ENCODE results near the gene MBTPS2.
A peak's percentile ranks its signal among the peaks of the same experiment; 100 is the strongest.

Gene MBTPS2

DNA sequence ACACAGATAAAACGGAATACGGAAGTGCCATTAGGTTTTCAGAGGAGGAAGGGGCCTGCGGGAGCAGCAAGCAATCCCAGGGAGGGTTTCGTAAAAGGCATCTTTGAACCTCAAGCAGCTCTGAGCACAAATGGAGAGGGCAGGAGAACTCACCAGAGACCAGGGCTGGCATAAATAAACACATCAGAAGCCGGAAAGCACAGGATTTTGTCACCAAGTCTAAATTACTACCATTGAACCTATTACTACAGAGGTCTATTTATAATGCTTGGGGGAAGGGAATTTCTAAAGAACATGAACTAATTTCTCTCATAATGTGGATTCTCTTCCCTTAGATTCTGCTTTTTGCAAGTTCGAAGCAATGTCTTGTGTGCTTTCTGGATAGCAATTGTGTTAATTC lies 39.6 kb upstream of the MBTPS2 start (continued):
- TF ChIP-seq ZNF174 (tag by site-specific recombination; IDR thresholded peaks at IDR 0.05) = no peak

DNA sequence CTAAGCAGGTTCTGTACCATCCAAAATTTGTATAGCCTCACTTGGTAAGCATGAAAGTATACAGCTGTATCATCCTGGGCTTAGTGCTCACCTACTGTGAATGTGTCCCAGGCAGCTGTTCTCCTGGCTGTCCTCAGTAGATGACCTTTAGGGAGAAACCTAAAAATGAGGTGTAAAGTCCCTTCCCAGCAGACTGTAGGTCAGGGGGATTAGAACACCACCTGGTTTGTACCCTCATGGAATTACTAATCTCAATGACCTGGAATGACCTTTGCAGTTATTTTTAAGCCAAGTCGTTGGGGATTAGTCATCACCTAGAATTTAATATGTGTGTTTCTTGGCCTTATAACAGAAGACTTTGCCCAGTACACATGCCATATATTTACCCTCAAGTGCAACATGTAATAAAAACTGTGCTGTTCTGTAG lies 39.1 kb upstream of the MBTPS2 start:
- Histone ChIP-seq H3K36me3 (ENCODE audit: control insufficient read depth in 2 of 2, insufficient read depth in 1 of 2, low read length in 2 of 2) (no peaks in the 10 kb centered on the region), H3K9me3 (ENCODE audit: control insufficient read depth, insufficient read depth, low read depth, low read length) (no peaks in the 10 kb centered on the region), H3K4me3 (ENCODE audit: low read depth, low read length) (no peak overlapping the region), H3K4me1 (ENCODE audit: control insufficient read depth, insufficient read depth, low read length) (peaks cover 4% of the 10 kb centered on the region), H3K27ac (ENCODE audit: extremely low read depth, low read depth, low read length) (peak overlapping the region; percentile 10; the same call in 1 of the 2 replicates)
- TF ChIP-seq ZBTB21 (tag by site-specific recombination; IDR thresholded peaks at IDR 0.05) (peak; percentile 49; the same call in 1 of the 2 replicates), SP7 (tag by site-specific recombination; IDR thresholded peaks at IDR 0.05) (peak; percentile 23; the same call in 1 of the 2 replicates), KLF8 (tag by site-specific recombination; IDR thresholded peaks at IDR 0.05) (peak; percentile 76), ZNF366 (tag by site-specific recombination; conservative IDR thresholded peaks at IDR 0.05) (peak; percentile 75), ZNF184 (tag by site-specific recombination; IDR thresholded peaks at IDR 0.05) (no peak), SALL2 (tag by site-specific recombination; IDR thresholded peaks at IDR 0.05; ENCODE audit: borderline replicate concordance) (no peak), ZXDB (tag by site-specific recombination; IDR thresholded peaks at IDR 0.05) (peak; percentile 51; the same call in 1 of the 2 replicates), ZNF629 (tag by site-specific recombination; IDR thresholded peaks at IDR 0.05) (peak; percentile 72), ZNF843 (tag by site-specific recombination; IDR thresholded peaks at IDR 0.05) (peak; percentile 82), FEZF1 (tag by site-specific recombination; IDR thresholded peaks at IDR 0.05) (peak; percentile 96), GLIS2 (tag by site-specific recombination; IDR thresholded peaks at IDR 0.05) (peak; percentile 17; the same call in 1 of the 2 replicates), ZNF501 (tag by site-specific recombination; IDR thresholded peaks at IDR 0.05) (no peak), ZEB2 (tag by site-specific recombination; IDR thresholded peaks at IDR 0.05) (0 out of 2 replicates have a peak, but pooled peaks have one; percentile 29)
- TF ChIP-seq, protein P1, sequence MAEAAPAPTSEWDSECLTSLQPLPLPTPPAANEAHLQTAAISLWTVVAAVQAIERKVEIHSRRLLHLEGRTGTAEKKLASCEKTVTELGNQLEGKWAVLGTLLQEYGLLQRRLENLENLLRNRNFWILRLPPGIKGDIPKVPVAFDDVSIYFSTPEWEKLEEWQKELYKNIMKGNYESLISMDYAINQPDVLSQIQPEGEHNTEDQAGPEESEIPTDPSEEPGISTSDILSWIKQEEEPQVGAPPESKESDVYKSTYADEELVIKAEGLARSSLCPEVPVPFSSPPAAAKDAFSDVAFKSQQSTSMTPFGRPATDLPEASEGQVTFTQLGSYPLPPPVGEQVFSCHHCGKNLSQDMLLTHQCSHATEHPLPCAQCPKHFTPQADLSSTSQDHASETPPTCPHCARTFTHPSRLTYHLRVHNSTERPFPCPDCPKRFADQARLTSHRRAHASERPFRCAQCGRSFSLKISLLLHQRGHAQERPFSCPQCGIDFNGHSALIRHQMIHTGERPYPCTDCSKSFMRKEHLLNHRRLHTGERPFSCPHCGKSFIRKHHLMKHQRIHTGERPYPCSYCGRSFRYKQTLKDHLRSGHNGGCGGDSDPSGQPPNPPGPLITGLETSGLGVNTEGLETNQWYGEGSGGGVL (tag by site-specific recombination; IDR thresholded peaks at IDR 0.05) = peak; percentile 36; the same call in 1 of the 2 replicates
- TF ChIP-seq, protein P2, sequence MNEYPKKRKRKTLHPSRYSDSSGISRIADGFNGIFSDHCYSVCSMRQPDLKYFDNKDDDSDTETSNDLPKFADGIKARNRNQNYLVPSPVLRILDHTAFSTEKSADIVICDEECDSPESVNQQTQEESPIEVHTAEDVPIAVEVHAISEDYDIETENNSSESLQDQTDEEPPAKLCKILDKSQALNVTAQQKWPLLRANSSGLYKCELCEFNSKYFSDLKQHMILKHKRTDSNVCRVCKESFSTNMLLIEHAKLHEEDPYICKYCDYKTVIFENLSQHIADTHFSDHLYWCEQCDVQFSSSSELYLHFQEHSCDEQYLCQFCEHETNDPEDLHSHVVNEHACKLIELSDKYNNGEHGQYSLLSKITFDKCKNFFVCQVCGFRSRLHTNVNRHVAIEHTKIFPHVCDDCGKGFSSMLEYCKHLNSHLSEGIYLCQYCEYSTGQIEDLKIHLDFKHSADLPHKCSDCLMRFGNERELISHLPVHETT (tag by site-specific recombination; IDR thresholded peaks at IDR 0.05) = peak; percentile 52; the same call in 1 of the 2 replicates
- TF ChIP-seq, protein P3, sequence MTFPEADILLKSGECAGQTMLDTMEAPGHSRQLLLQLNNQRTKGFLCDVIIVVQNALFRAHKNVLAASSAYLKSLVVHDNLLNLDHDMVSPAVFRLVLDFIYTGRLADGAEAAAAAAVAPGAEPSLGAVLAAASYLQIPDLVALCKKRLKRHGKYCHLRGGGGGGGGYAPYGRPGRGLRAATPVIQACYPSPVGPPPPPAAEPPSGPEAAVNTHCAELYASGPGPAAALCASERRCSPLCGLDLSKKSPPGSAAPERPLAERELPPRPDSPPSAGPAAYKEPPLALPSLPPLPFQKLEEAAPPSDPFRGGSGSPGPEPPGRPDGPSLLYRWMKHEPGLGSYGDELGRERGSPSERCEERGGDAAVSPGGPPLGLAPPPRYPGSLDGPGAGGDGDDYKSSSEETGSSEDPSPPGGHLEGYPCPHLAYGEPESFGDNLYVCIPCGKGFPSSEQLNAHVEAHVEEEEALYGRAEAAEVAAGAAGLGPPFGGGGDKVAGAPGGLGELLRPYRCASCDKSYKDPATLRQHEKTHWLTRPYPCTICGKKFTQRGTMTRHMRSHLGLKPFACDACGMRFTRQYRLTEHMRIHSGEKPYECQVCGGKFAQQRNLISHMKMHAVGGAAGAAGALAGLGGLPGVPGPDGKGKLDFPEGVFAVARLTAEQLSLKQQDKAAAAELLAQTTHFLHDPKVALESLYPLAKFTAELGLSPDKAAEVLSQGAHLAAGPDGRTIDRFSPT (tag by site-specific recombination; IDR thresholded peaks at IDR 0.05) = peak; percentile 45; the same call in 1 of the 2 replicates
- ChIA-PET CTCF (no interaction called here), POLR2A (no interaction called here)

DNA sequence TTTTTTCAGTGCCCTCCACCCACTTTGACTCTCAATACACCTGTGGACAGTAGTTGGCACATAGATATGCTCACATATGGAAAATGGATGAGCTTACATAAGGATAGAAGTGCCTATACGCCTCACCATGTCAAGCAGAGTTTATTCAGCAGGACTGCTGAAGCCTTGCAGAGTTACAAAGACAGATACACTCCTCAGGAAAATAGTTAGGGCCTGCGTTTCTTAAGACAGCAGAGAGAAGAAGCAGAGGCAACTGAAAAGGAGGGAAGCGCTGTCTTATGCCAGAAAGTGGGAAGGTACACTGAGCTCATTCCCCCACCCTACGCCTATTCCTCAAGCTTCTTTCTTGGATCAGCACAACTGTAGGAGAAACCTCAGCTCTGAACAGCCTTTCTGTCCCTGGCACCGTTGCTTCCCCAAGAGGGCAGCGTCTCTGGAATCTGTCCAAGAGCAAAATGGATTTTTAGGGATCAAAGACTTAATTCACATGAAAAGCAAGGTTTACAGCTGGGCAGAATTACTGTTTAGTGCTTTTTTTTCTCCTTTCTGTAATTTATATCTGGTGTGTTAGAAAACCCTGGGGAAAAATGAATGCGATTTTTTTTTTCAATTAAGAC lies 37.3 kb upstream of the MBTPS2 start:
- ChIA-PET POLR2A (no interaction called here), CTCF (interaction anchor here (0.5 to 1.0 kb wide), 2 partner anchors 12 to 61 kb away, joined by 3 to 4 read pairs; no protein-coding TSS in a partner anchor)
- Histone ChIP-seq H3K36me3 (ENCODE audit: control insufficient read depth in 2 of 2, insufficient read depth in 1 of 2, low read length in 2 of 2) (no peaks in the 10 kb centered on the region), H3K4me1 (ENCODE audit: control insufficient read depth, insufficient read depth, low read length) (peaks cover 4% of the 10 kb centered on the region), H3K4me3 (ENCODE audit: low read depth, low read length) (no peak overlapping the region), H3K9me3 (ENCODE audit: control insufficient read depth, insufficient read depth, low read depth, low read length) (no peaks in the 10 kb centered on the region), H3K27ac (ENCODE audit: extremely low read depth, low read depth, low read length) (no peak overlapping the region)
- TF ChIP-seq BCL11A (tag by site-specific recombination; IDR thresholded peaks at IDR 0.05; ENCODE audit: low read depth) = no peak
- TF ChIP-seq ZBTB20 (tag by site-specific recombination; IDR thresholded peaks at IDR 0.05) = no peak
